ENCODE measurements around the gene LAPTM4A. TPM values are rescaled to one million over a fixed set of nuclear protein-coding genes. Genes with fewer than 3 reads are reported as not detected.

The LAPTM4A gene
- total RNA-seq, 1 donor = 251 TPM

- no peak for TF ChIP-seq CTCF (IDR thresholded peaks at IDR 0.05; ENCODE audit: insufficient read depth, low read length)
- H3K4me3 ChIP-seq (ENCODE audit: low read depth, low read length) = no peak overlapping the region
- no peak for DNase-seq (ENCODE audit: low read depth)
Measured at GRCh38 chr2:20035955-20036666, 15.3 kb downstream of the LAPTM4A start.

GRCh38 chr2:20034821-20035220, 16.6 kb downstream of the LAPTM4A start:
- DNase-seq (ENCODE audit: low read depth) = no peak
- no peak overlapping the region for H3K4me3 ChIP-seq (ENCODE audit: low read depth, low read length)
- TF ChIP-seq CTCF (IDR thresholded peaks at IDR 0.05; ENCODE audit: insufficient read depth, low read length) = no peak

- H3K4me3 ChIP-seq (ENCODE audit: low read depth, low read length) = no peak overlapping the region
- DNase-seq (ENCODE audit: low read depth) = no peak
- TF ChIP-seq CTCF (IDR thresholded peaks at IDR 0.05; ENCODE audit: insufficient read depth, low read length) = no peak
Measured at GRCh38 chr2:20034218-20034617, 17.2 kb downstream of the LAPTM4A start.

- no peak overlapping the region for H3K4me3 ChIP-seq (ENCODE audit: low read depth, low read length)
- no peak for DNase-seq (ENCODE audit: low read depth)
- no peak for TF ChIP-seq CTCF (IDR thresholded peaks at IDR 0.05; ENCODE audit: insufficient read depth, low read length)
Measured at GRCh38 chr2:20033322-20033721, 18.1 kb downstream of the LAPTM4A start.

- DNase-seq (ENCODE audit: low read depth) = no peak
- TF ChIP-seq CTCF (IDR thresholded peaks at IDR 0.05; ENCODE audit: insufficient read depth, low read length) = no peak
- no peak overlapping the region for H3K4me3 ChIP-seq (ENCODE audit: low read depth, low read length)
Measured at GRCh38 chr2:20030224-20030623, 21.2 kb downstream of the LAPTM4A start.

GRCh38 chr2:20027705-20028434, 23.6 kb downstream of the LAPTM4A start:
- no peak for DNase-seq (ENCODE audit: low read depth)
- no peak for TF ChIP-seq CTCF (IDR thresholded peaks at IDR 0.05; ENCODE audit: insufficient read depth, low read length)
- H3K4me3 ChIP-seq (ENCODE audit: low read depth, low read length) = no peak overlapping the region

Measured in fibroblast of the aortic adventitia (primary cell).